ENCODE measurements around the gene MT1F.

DNA sequence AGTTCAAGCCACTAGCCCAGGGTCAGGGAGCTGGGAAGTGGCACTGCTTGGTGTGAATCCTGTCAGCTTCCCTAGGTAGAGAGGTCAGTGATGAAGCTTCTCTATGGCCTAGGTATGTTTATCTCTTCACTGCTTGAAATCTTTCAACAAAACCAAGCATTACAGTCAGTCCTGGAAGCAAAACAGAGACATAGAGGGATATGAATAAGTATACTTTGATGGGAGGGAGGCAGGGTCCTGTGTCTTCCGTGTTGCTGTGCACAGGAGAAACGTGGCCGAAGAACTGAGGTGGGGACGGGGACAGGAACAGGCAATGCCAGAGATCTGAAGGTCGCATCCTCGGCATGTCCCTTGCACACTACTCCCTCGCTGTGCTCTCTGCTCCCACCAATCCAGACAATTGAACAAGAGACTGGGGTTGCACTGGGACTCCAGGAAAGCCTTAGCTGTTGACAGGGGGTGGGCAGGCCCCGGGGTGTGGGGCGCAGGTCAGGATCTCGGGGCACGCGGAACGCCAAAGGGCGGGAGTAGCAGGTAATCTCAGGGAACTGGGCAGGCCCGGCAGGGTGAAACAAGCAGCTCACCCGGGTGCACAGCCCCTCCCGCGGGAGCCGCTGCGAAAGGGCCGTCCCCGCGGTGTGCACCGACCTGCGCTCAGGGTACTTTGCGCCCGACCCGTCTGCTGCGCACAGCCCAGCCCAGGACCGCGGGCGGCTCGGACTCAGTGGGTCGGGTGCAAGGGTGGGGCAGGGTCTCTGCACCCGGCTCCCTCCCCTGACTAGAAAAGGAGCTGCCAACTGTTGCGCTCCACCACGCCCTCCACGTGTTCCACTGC lies 11.5 kb downstream of the MT1F start, which contains the start of gene MT1H:
- TF ChIP-seq, protein P1, sequence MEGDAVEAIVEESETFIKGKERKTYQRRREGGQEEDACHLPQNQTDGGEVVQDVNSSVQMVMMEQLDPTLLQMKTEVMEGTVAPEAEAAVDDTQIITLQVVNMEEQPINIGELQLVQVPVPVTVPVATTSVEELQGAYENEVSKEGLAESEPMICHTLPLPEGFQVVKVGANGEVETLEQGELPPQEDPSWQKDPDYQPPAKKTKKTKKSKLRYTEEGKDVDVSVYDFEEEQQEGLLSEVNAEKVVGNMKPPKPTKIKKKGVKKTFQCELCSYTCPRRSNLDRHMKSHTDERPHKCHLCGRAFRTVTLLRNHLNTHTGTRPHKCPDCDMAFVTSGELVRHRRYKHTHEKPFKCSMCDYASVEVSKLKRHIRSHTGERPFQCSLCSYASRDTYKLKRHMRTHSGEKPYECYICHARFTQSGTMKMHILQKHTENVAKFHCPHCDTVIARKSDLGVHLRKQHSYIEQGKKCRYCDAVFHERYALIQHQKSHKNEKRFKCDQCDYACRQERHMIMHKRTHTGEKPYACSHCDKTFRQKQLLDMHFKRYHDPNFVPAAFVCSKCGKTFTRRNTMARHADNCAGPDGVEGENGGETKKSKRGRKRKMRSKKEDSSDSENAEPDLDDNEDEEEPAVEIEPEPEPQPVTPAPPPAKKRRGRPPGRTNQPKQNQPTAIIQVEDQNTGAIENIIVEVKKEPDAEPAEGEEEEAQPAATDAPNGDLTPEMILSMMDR (conservative IDR thresholded peaks at IDR 0.05; ENCODE audit: low read depth, low read length): no peak
- TF ChIP-seq RFX5 (IDR thresholded peaks at IDR 0.05; ENCODE audit: low read depth, low read length) (no peak), RAD21 (IDR thresholded peaks at IDR 0.05; ENCODE audit: low read length) (no peak), SMC3 (IDR thresholded peaks at IDR 0.05; ENCODE audit: low read depth, low read length) (no peak), NFE2L2 (IDR thresholded peaks at IDR 0.05; ENCODE audit: low read depth, low read length) (no peak), POLR2A (IDR thresholded peaks at IDR 0.05; ENCODE audit: low read depth, low read length) (no peak)
- TF ChIP-seq, protein P2, sequence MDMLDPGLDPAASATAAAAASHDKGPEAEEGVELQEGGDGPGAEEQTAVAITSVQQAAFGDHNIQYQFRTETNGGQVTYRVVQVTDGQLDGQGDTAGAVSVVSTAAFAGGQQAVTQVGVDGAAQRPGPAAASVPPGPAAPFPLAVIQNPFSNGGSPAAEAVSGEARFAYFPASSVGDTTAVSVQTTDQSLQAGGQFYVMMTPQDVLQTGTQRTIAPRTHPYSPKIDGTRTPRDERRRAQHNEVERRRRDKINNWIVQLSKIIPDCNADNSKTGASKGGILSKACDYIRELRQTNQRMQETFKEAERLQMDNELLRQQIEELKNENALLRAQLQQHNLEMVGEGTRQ (IDR thresholded peaks at IDR 0.05; ENCODE audit: low read depth, low read length): no peak
